ENCODE measurements around the gene TUFT1.

Gene TUFT1

DNA sequence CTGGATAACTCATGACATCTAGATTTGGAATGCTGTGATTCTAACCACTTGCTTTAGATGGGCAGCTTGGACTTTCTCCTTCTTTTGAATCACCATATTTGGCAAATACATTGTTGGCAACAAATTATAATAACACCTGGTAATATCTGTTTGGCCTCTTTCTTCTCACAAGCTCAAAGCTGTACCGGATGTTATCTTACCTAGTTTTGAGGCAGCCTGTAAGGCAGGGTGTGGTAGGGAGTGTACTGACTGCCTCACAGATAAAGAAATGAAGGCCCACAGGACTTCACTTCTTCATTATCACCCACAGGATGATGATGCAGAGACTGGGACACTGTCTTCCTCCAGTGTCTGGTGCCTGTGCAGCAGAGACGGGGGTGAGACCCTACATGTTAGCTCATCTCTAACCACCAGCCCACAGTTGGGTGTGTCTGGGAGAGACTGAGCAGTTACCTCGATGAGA is 28.5 kb downstream of the TUFT1 start:
- no peak for TF ChIP-seq ZNF274 (IDR thresholded peaks at IDR 0.05; ENCODE audit: low read depth, low read length)
- H3K4me3 ChIP-seq (ENCODE audit: low read length): no peak overlapping the region

DNA sequence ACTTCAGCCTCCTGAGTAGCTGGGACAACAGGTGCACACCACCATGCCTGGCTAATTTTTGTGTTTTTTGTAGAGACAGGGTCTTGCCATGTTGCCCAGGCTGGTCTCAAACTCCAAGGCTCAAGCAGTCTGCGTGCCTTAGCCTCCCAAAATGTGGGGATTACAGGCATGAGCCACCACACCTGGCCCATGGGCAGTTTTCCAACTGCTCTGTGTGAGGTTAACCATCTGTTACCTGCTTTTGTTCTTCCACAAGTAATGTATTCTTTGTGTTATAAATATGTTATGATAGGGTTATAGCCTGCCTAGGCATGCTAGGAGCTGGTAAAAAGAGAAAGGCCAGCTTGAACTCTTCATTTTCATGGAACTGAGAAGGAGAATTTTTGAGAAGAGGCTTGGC is 30.7 kb downstream of the TUFT1 start:
- no peak for TF ChIP-seq ZNF274 (IDR thresholded peaks at IDR 0.05; ENCODE audit: low read depth, low read length)
- no peak overlapping the region for H3K4me3 ChIP-seq (ENCODE audit: low read length)

DNA sequence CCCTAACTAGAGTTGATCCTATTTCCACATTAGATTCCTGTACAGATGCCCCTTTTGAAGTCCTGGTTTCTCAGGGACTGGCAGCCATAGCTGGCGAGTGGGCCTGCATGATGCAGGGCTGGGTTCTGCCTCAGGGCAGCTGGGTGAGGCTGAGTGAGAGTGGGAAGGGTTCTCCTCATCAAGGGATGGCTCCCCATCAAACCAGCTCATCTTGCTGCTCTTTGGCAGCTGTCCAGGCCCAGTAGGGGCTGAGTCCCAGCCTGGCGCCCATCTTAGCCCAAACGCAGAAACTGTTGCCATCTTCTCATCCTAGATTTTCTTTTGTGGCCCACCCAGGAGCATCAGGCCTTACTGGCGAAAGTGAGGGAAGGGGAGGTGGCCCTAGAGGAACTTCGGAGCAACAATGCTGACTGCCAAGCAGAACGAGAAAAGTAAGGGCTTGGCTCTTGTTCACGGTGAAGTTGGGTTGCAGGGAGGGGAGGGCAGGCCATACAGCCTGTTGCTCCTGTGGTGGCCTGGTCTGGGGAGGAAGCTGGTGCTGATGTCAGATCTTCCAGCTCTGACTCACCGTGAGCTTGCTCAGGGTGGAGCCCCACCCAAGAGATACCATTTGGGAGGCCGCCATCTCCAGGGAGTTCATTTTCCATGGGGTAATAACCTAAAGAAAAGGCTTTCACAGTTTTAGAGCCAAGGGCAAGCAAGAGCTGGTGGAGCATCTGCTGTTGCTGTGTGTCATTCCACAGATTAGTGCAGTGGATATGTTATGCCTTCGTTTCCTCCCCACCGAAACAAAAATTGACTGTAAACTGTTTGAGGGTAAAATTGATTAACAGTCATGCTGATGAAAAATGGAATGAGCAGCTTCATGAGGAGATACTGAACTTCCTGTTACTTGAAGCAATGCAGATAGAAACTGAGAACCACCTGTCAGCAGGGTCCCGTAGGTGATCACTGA is 34.7 kb downstream of the TUFT1 start:
- TF ChIP-seq ZNF274 (IDR thresholded peaks at IDR 0.05; ENCODE audit: low read depth, low read length): no peak
- H3K4me3 ChIP-seq (ENCODE audit: low read length): no peak overlapping the region

- TF ChIP-seq ZNF274 (IDR thresholded peaks at IDR 0.05; ENCODE audit: low read depth, low read length): no peak
- H3K4me3 ChIP-seq (ENCODE audit: low read length): no peak overlapping the region
Measured at GRCh38 chr1:151577173-151577572, 37.1 kb downstream of the TUFT1 start.

GRCh38 chr1:151578941-151579340 is 38.8 kb downstream of the TUFT1 start:
- TF ChIP-seq ZNF274 (IDR thresholded peaks at IDR 0.05; ENCODE audit: low read depth, low read length): no peak
- H3K4me3 ChIP-seq (ENCODE audit: low read length): no peak overlapping the region

DNA sequence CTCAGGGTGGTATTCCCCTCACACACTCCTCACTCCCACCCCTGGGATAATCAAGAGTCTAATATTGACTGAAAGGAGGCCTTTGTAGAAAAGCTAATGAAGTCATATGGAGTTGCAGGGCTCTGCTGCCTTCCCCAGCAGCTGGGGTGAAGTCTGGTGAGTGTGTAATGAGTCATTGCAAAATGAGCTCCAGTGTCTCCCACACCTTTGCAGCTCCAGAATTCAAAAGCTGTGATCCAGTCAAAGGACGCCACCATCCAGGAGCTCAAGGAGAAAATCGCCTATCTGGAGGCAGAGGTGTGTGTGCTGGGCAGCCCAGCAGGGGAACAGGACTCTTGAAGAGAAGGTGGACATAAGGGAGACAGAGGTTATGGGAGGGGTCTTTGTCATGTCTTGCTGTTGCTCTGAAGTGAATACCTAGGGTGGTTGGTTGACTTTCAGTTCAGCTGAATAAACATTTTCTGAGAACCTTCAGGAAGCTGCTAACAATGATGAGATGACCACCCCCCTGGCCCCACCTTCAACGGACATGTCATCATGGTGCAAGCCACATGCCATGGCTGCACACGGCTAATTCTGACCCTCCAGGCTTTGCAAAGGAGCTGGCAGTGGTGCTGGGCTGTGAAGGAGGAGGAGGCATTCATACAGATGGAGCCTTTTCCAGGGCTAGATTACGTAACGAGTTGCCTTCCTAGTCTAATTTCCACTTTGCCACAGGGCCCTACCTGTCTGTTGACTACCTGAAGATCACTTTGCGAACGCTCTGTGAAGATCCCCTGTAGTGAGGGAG is 39.5 kb downstream of the TUFT1 start:
- TF ChIP-seq ZNF274 (IDR thresholded peaks at IDR 0.05; ENCODE audit: low read depth, low read length): no peak
- H3K4me3 ChIP-seq (ENCODE audit: low read length): no peak overlapping the region

- TF ChIP-seq ZNF274 (IDR thresholded peaks at IDR 0.05; ENCODE audit: low read depth, low read length): no peak
- H3K4me3 ChIP-seq (ENCODE audit: low read length): no peak overlapping the region
Measured at GRCh38 chr1:151581451-151581850, 41.3 kb downstream of the TUFT1 start.

- no peak overlapping the region for H3K4me3 ChIP-seq (ENCODE audit: low read length)
- no peak for TF ChIP-seq ZNF274 (IDR thresholded peaks at IDR 0.05; ENCODE audit: low read depth, low read length)
Measured at GRCh38 chr1:151581921-151582320, 41.8 kb downstream of the TUFT1 start.

GRCh38 chr1:151583796-151584195 is 43.7 kb downstream of the TUFT1 start:
- no peak overlapping the region for H3K4me3 ChIP-seq (ENCODE audit: low read length)
- TF ChIP-seq ZNF274 (IDR thresholded peaks at IDR 0.05; ENCODE audit: low read depth, low read length): no peak

DNA sequence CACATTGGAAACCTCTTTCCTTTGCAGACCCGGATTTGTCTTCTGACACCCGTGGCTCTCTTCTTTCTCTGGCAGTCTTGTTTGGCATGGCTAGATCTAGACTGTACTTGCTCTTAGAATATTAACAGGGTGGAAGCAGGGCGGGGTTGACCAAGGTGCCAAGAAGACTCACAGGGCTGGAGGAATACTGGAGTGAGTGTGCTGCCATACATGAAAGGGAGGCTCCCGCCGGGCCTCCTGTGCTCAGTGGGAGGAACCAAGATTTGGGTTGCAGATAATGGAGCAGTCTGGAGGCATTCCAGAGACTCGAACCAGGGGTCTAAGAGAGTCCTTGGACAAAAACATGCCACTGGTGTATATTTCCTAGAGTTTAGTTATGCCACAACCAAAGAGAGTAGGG is 44.2 kb downstream of the TUFT1 start:
- no peak for TF ChIP-seq ZNF274 (IDR thresholded peaks at IDR 0.05; ENCODE audit: low read depth, low read length)
- H3K4me3 ChIP-seq (ENCODE audit: low read length): no peak overlapping the region

- H3K4me3 ChIP-seq (ENCODE audit: low read length): no peak overlapping the region
- TF ChIP-seq ZNF274 (IDR thresholded peaks at IDR 0.05; ENCODE audit: low read depth, low read length): no peak
Measured at GRCh38 chr1:151584780-151585179, 44.7 kb downstream of the TUFT1 start.

GRCh38 chr1:151585622-151586021 is 45.5 kb downstream of the TUFT1 start:
- no peak overlapping the region for H3K4me3 ChIP-seq (ENCODE audit: low read length)
- no peak for TF ChIP-seq ZNF274 (IDR thresholded peaks at IDR 0.05; ENCODE audit: low read depth, low read length)

- TF ChIP-seq ZNF274 (IDR thresholded peaks at IDR 0.05; ENCODE audit: low read depth, low read length): no peak
Measured at GRCh38 chr1:151590961-151591360, 50.9 kb downstream of the TUFT1 start.

GRCh38 chr1:151593730-151594129 is 53.6 kb downstream of the TUFT1 start:
- no peak for TF ChIP-seq ZNF274 (IDR thresholded peaks at IDR 0.05; ENCODE audit: low read depth, low read length)
- no peak overlapping the region for H3K4me3 ChIP-seq (ENCODE audit: low read length)

More at GRCh38 chr1:151590961-151591360, 50.9 kb downstream of the TUFT1 start:
- H3K4me3 ChIP-seq (ENCODE audit: low read length): no peak overlapping the region
